Caco-2 (cell line): ENCODE measurements around the gene GIT2. TPM values are rescaled to one million over a fixed set of nuclear protein-coding genes. Genes with fewer than 3 reads are reported as not detected.
A peak's percentile ranks its signal among the peaks of the same experiment; 100 is the strongest.

Experiments used
- BruUV-seq: library from RNA; stranded (reverse); fragments of 400-500 nt; replicated peaks from 2 replicates; lab custom pipeline; 2021; lab: Mats Ljungman, UMichigan
- CTCF ChIA-PET: fragments of 300-600 bp; sonication (Branson Sonifier 250); formaldehyde crosslinking; loops from one replicate; lab custom pipeline; 2022; ENCODE audit warnings: antibody characterized with exemption; lab: Charles Lee
- POLR2A ChIA-PET: fragments of 300-600 bp; sonication (Branson Sonifier 250); formaldehyde crosslinking; loops from one replicate; lab custom pipeline; 2022; ENCODE audit warnings: antibody characterized with exemption; lab: Charles Lee
- DNase-seq, 2 experiments: peaks; one replicate each; pipeline versions ENCODE4 v3.0.0 to v3.0.0-alpha.2; 2020 to 2022
- H3K27me3 ChIP-seq: replicated peaks from 2 replicates; pipeline ENCODE4 v1.6.0; 2011; ENCODE audit warnings: low read length; ENCODE audit not compliant: control insufficient read depth, insufficient read depth
- H3K36me3 ChIP-seq: 2 replicates; pipeline ENCODE4 v1.5.1; 2011; ENCODE audit warnings: low read length; ENCODE audit not compliant: control insufficient read depth, insufficient read depth
- H3K4me1 ChIP-seq: fragments of 250-450 bp; sonication (Bioruptor Pico); 2 replicates; pipeline ENCODE4 v1.5.1; 2020; ENCODE audit warnings: mild to moderate bottlenecking
- H3K4me3 ChIP-seq: 2 replicates; pipeline ENCODE4 v1.5.1; 2011; ENCODE audit warnings: low read depth, mild to moderate bottlenecking, control low read depth, low read length
- H3K9me3 ChIP-seq: fragments of 250-450 bp; sonication (Bioruptor Pico); 2 replicates; pipeline ENCODE4 v1.5.1; 2020; ENCODE audit warnings: mild to moderate bottlenecking, moderate library complexity
- H3K27ac Mint-ChIP-seq: one replicate; pipeline ENCODE4 v1.8.0; 2022; ENCODE audit warnings: mixed read lengths; ENCODE audit not compliant: unreplicated experiment
- H3K27me3 Mint-ChIP-seq: one replicate; pipeline ENCODE4 v1.8.0; 2022; ENCODE audit warnings: mixed read lengths; ENCODE audit not compliant: insufficient read depth, unreplicated experiment
- H3K36me3 Mint-ChIP-seq: one replicate; pipeline ENCODE4 v1.8.0; 2022; ENCODE audit warnings: mild to moderate bottlenecking, mixed read lengths; ENCODE audit not compliant: insufficient read depth, unreplicated experiment
- H3K4me1 Mint-ChIP-seq: one replicate; pipeline ENCODE4 v1.8.0; 2022; ENCODE audit warnings: low read depth, mixed read lengths; ENCODE audit not compliant: unreplicated experiment
- H3K4me3 Mint-ChIP-seq: one replicate; pipeline ENCODE4 v1.8.0; 2022; ENCODE audit warnings: mild to moderate bottlenecking, moderate library complexity, mixed read lengths; ENCODE audit not compliant: unreplicated experiment
- H3K9me3 Mint-ChIP-seq: one replicate; pipeline ENCODE4 v1.8.0; 2022; ENCODE audit warnings: mixed read lengths; ENCODE audit not compliant: unreplicated experiment
- CTCF ChIP-seq, 2 experiments: fragments of 200-600 bp in 1 of 2; IDR thresholded peaks; 1 replicate in 1 of 2; 2 replicates in 1 of 2; pipeline versions ENCODE4 v1.5.1 to v1.8.0; 2011 to 2022; ENCODE audit warnings: antibody characterized with exemption in 1 of 2, control low read depth in 1 of 2, inconsistent platforms in 1 of 2, low read depth in 1 of 2, low read length in 1 of 2, mild to moderate bottlenecking in 1 of 2, moderate library complexity in 1 of 2; ENCODE audit not compliant: insufficient read depth in 1 of 2, severe bottlenecking in 1 of 2, unreplicated experiment in 1 of 2
- intact Hi-C: fragments of 100-400 bp; cut with micrococcal nuclease; formaldehyde crosslinking; loops from one replicate; pipeline ENCODE4 v1.10.0; 2022; ENCODE audit not compliant: unreplicated experiment
- total RNA-seq: library from RNA; stranded (reverse); gene quantifications from 2 replicates; pipeline ENCODE4 v1.2.3, GENCODE V29; 2022

The GIT2 gene
- total RNA-seq, 1 experiment from 2014 or later, result 29.3 TPM

- no peaks in the 10 kb centered on the region for H3K27me3 ChIP-seq
- Mint-ChIP-seq H3K27ac (peak overlapping the region; percentile 46), H3K4me3 (no peak overlapping the region), H3K36me3 (peaks cover 37% of the 10 kb centered on the region), H3K27me3 (no peaks in the 10 kb centered on the region), H3K9me3 (no peaks in the 10 kb centered on the region), H3K4me1 (peaks cover 25% of the 10 kb centered on the region)
- ChIA-PET CTCF (no interaction called here), POLR2A (no interaction called here)
- BruUV-seq, result no TSS peak
- TF ChIP-seq CTCF (IDR thresholded peaks at IDR 0.05; ENCODE audit: insufficient read depth in 1 of 2, low read depth in 1 of 2, low read length in 1 of 2, severe bottlenecking in 1 of 2, unreplicated experiment in 1 of 2), result no peak
- intact Hi-C loops, result loop anchor here (5.0 kb wide), 1 partner anchor 38 kb away; the partner anchor contains the start of genes ANKRD13A and GIT2
- no peak overlapping the region for H3K4me3 ChIP-seq
- H3K4me1 ChIP-seq, result peaks cover 32% of the 10 kb centered on the region
- peaks cover 5% of the 10 kb centered on the region for H3K36me3 ChIP-seq
- no peak for DNase-seq
- no peaks in the 10 kb centered on the region for H3K9me3 ChIP-seq
These were observed 39.5 kb upstream of the GIT2 start for GRCh38 chr12:110035534-110036104.

GRCh38 chr12:110033888-110034287, 37.7 kb upstream of the GIT2 start:
- no TSS peak for BruUV-seq
- no peaks in the 10 kb centered on the region for H3K27me3 Mint-ChIP-seq
- peaks cover 34% of the 10 kb centered on the region for H3K36me3 Mint-ChIP-seq
- no peak overlapping the region for H3K27ac Mint-ChIP-seq
- H3K4me1 Mint-ChIP-seq, result peaks cover 17% of the 10 kb centered on the region
- H3K9me3 Mint-ChIP-seq, result no peaks in the 10 kb centered on the region
- Histone ChIP-seq H3K9me3 (no peaks in the 10 kb centered on the region), H3K27me3 (no peaks in the 10 kb centered on the region), H3K36me3 (peaks cover 5% of the 10 kb centered on the region), H3K4me3 (no peak overlapping the region), H3K4me1 (peaks cover 17% of the 10 kb centered on the region)
- DNase-seq, result no peak
- POLR2A ChIA-PET, result no interaction called here
- no peak for TF ChIP-seq CTCF (IDR thresholded peaks at IDR 0.05; ENCODE audit: insufficient read depth in 1 of 2, low read depth in 1 of 2, low read length in 1 of 2, severe bottlenecking in 1 of 2, unreplicated experiment in 1 of 2)
- no peak overlapping the region for H3K4me3 Mint-ChIP-seq
- intact Hi-C loops, result no loop called here
- CTCF ChIA-PET, result no interaction called here

GRCh38 chr12:110029290-110029815, 33.2 kb upstream of the GIT2 start:
- intact Hi-C loops, result no loop called here
- no peaks in the 10 kb centered on the region for H3K27me3 Mint-ChIP-seq
- Histone ChIP-seq H3K4me1 (no peaks in the 10 kb centered on the region), H3K4me3 (no peak overlapping the region), H3K27me3 (no peaks in the 10 kb centered on the region), H3K9me3 (no peaks in the 10 kb centered on the region), H3K36me3 (no peaks in the 10 kb centered on the region)
- TF ChIP-seq CTCF (IDR thresholded peaks at IDR 0.05; ENCODE audit: insufficient read depth in 1 of 2, low read depth in 1 of 2, low read length in 1 of 2, severe bottlenecking in 1 of 2, unreplicated experiment in 1 of 2), result no peak
- no TSS peak for BruUV-seq
- H3K4me3 Mint-ChIP-seq, result no peak overlapping the region
- ChIA-PET CTCF (no interaction called here), POLR2A (no interaction called here)
- no peak overlapping the region for H3K27ac Mint-ChIP-seq
- no peak for DNase-seq
- H3K9me3 Mint-ChIP-seq, result no peaks in the 10 kb centered on the region
- H3K4me1 Mint-ChIP-seq, result no peaks in the 10 kb centered on the region
- peaks cover 25% of the 10 kb centered on the region for H3K36me3 Mint-ChIP-seq
